PC-3 (cell line): ENCODE data around the gene HERC2. TPM values are rescaled to one million over a fixed set of nuclear protein-coding genes. Genes with fewer than 3 reads are reported as not detected.

ENCODE experiments used
- ATAC-seq: fragments of 200-7000 bp; cut with Tn5 transposase; 2 replicates; pipeline ENCODE4 v1.9.1; 2020; ENCODE audit warnings: mild to moderate bottlenecking, moderate library complexity
- BruUV-seq: library from RNA; stranded (reverse); fragments of 400-500 nt; replicated peaks from 2 replicates; lab custom pipeline; 2021; lab: Mats Ljungman, UMichigan
- CTCF ChIA-PET: fragments of 300-600 bp; sonication (Branson Sonifier 250); formaldehyde crosslinking; loops from one replicate; lab custom pipeline; 2022; ENCODE audit warnings: antibody characterized with exemption; lab: Charles Lee
- POLR2A ChIA-PET: fragments of 300-600 bp; sonication (Branson Sonifier 250); formaldehyde crosslinking; loops from one replicate; lab custom pipeline; 2022; ENCODE audit warnings: antibody characterized with exemption; ENCODE audit not compliant: unreplicated experiment; lab: Charles Lee
- DNase-seq: peaks from one replicate; pipeline ENCODE4 v3.0.0-alpha.2; 2015
- H2AFZ ChIP-seq: fragments of 300-600 bp; sonication (generic); 2 replicates; pipeline ENCODE4 v1.6.0; 2016; ENCODE audit warnings: antibody characterized with exemption, low read length
- H3F3A ChIP-seq: fragments of 300-600 bp; sonication (generic); one replicate; pipeline ENCODE4 v1.6.0; 2017; ENCODE audit warnings: antibody characterized with exemption, low read length, control low read depth, mild to moderate bottlenecking; ENCODE audit not compliant: unreplicated experiment
- H3K27ac ChIP-seq: fragments of 300-600 bp; sonication (generic); 2 replicates; pipeline ENCODE4 v1.5.1; 2016; ENCODE audit warnings: mild to moderate bottlenecking, low read length
- H3K27me3 ChIP-seq: fragments of 300-600 bp; sonication (generic); 2 replicates; pipeline ENCODE4 v1.6.1; 2016; ENCODE audit warnings: low read length, mixed read lengths
- H3K36me3 ChIP-seq: fragments of 300-600 bp; sonication (generic); 2 replicates; pipeline ENCODE4 v1.6.1; 2016; ENCODE audit warnings: low read depth, mixed run types, low read length, mixed read lengths
- H3K4me1 ChIP-seq: fragments of 300-600 bp; sonication (generic); 2 replicates; pipeline ENCODE4 v1.5.1; 2016; ENCODE audit warnings: low read length; ENCODE audit not compliant: insufficient read depth
- H3K4me2 ChIP-seq: fragments of 300-600 bp; sonication (generic); 2 replicates; pipeline ENCODE4 v1.6.0; 2016; ENCODE audit warnings: low read length
- H3K4me3 ChIP-seq: fragments of 300-600 bp; sonication (generic); 2 replicates; pipeline ENCODE4 v1.5.1; 2016; ENCODE audit warnings: mild to moderate bottlenecking, low read length, mixed read lengths
- H3K79me2 ChIP-seq: fragments of 300-600 bp; sonication (generic); 2 replicates; pipeline ENCODE4 v1.6.1; 2017; ENCODE audit warnings: low read length, mixed read lengths
- H3K9ac ChIP-seq: fragments of 300-600 bp; sonication (generic); 2 replicates; pipeline ENCODE4 v1.6.0; 2016; ENCODE audit warnings: mild to moderate bottlenecking, low read length
- H3K9me2 ChIP-seq: fragments of 300-600 bp; sonication (generic); replicated peaks from 2 replicates; pipeline ENCODE4 v1.6.1; 2016; ENCODE audit warnings: mixed run types, low read length, mixed read lengths
- H3K9me3 ChIP-seq: fragments of 300-600 bp; sonication (generic); 2 replicates; pipeline ENCODE4 v1.6.1; 2016; ENCODE audit warnings: low read length, mixed read lengths
- H4K20me1 ChIP-seq: fragments of 300-600 bp; sonication (generic); 2 replicates; pipeline ENCODE4 v1.6.1; 2016; ENCODE audit warnings: low read length, mixed read lengths
- CTCF ChIP-seq: fragments of 300-600 bp; sonication (generic); conservative IDR thresholded peaks from 2 replicates; pipeline ENCODE4 v1.5.1; 2017; ENCODE audit warnings: antibody characterized with exemption, low read depth, mild to moderate bottlenecking, low read length
- EZH2 ChIP-seq: fragments of 300-600 bp; sonication (generic); IDR thresholded peaks from one replicate; pipeline ENCODE4 v1.6.1; 2017; ENCODE audit warnings: antibody characterized with exemption, mild to moderate bottlenecking, low read length; ENCODE audit not compliant: unreplicated experiment
- EZH2phosphoT487 ChIP-seq: fragments of 300-600 bp; sonication (generic); IDR thresholded peaks from 2 replicates; pipeline ENCODE4 v1.6.1; 2018; ENCODE audit warnings: mild to moderate bottlenecking, antibody characterized with exemption, low read length, borderline replicate concordance
- intact Hi-C: fragments of 100-400 bp; cut with micrococcal nuclease; formaldehyde crosslinking; loops from 2 replicates; pipeline ENCODE4 v1.9.0; 2023
- total RNA-seq: library from RNA; depleted of rRNA; stranded (reverse); fragments of >200 nt; gene quantifications from 2 replicates; pipeline ENCODE4 v1.2.3, GENCODE V29; 2014

Gene HERC2
- total RNA-seq, 1 experiment from 2014 or later = 45.9 TPM

- no peaks in the 10 kb centered on the region for H3K9me3 ChIP-seq
- no peak overlapping the region for H3K9ac ChIP-seq
- H3K4me1 ChIP-seq = no peaks in the 10 kb centered on the region
- H3K4me2 ChIP-seq = no peak overlapping the region
- no peaks in the 10 kb centered on the region for H3F3A ChIP-seq
- POLR2A ChIA-PET = no interaction called here
- H3K36me3 ChIP-seq = peaks cover 7% of the 10 kb centered on the region
- no peak for ATAC-seq
- H2AFZ ChIP-seq = no peak overlapping the region
- no peaks in the 10 kb centered on the region for H3K79me2 ChIP-seq
- no peaks in the 10 kb centered on the region for H3K9me2 ChIP-seq
- no TSS peak for BruUV-seq
- CTCF ChIA-PET = no interaction called here
- H3K4me3 ChIP-seq = no peak overlapping the region
- H4K20me1 ChIP-seq = no peaks in the 10 kb centered on the region; the same call in 1 of the 2 replicates
- no peak for TF ChIP-seq EZH2
- TF ChIP-seq CTCF = no peak
- no peak for TF ChIP-seq EZH2phosphoT487
- no peak for DNase-seq
- H3K27me3 ChIP-seq = no peaks in the 10 kb centered on the region
- intact Hi-C loops = no loop called here
- no peak overlapping the region for H3K27ac ChIP-seq
These were observed 190.6 kb downstream of the HERC2 start for GRCh38 chr15:28131400-28131799.

GRCh38 chr15:28130651-28131050 is 191.3 kb downstream of the HERC2 start:
- Histone ChIP-seq H3K9me2 (no peaks in the 10 kb centered on the region), H3K9me3 (no peaks in the 10 kb centered on the region), H3K4me2 (no peak overlapping the region), H3K9ac (no peak overlapping the region), H4K20me1 (no peaks in the 10 kb centered on the region; the same call in 1 of the 2 replicates), H3K27ac (no peak overlapping the region), H3K27me3 (no peaks in the 10 kb centered on the region), H3F3A (no peaks in the 10 kb centered on the region), H3K79me2 (no peaks in the 10 kb centered on the region), H2AFZ (no peak overlapping the region), H3K4me3 (no peak overlapping the region), H3K36me3 (peaks cover 7% of the 10 kb centered on the region), H3K4me1 (no peaks in the 10 kb centered on the region)
- no peak for TF ChIP-seq EZH2
- no peak for TF ChIP-seq CTCF
- no peak for TF ChIP-seq EZH2phosphoT487
- CTCF ChIA-PET = no interaction called here
- POLR2A ChIA-PET = no interaction called here
- intact Hi-C loops = no loop called here
- ATAC-seq = no peak
- no TSS peak for BruUV-seq
- DNase-seq = no peak

GRCh38 chr15:28129231-28129848 is 192.6 kb downstream of the HERC2 start:
- ChIA-PET CTCF (no interaction called here), POLR2A (no interaction called here)
- H3K4me2 ChIP-seq = no peak overlapping the region
- H3K9ac ChIP-seq = no peak overlapping the region
- H2AFZ ChIP-seq = no peak overlapping the region
- no peak for TF ChIP-seq CTCF
- no peak for TF ChIP-seq EZH2phosphoT487
- no peak for TF ChIP-seq EZH2
- no peaks in the 10 kb centered on the region for H3F3A ChIP-seq
- intact Hi-C loops = no loop called here
- no peaks in the 10 kb centered on the region; the same call in 1 of the 2 replicates for H4K20me1 ChIP-seq
- H3K27me3 ChIP-seq = no peaks in the 10 kb centered on the region
- no peaks in the 10 kb centered on the region for H3K4me1 ChIP-seq
- H3K79me2 ChIP-seq = no peaks in the 10 kb centered on the region
- no peaks in the 10 kb centered on the region for H3K9me3 ChIP-seq
- DNase-seq (no peak), ATAC-seq (no peak)
- BruUV-seq = no TSS peak
- no peaks in the 10 kb centered on the region for H3K9me2 ChIP-seq
- no peak overlapping the region for H3K27ac ChIP-seq
- no peak overlapping the region for H3K4me3 ChIP-seq
- peaks cover 12% of the 10 kb centered on the region for H3K36me3 ChIP-seq
